GM12801 (cell line): ENCODE measurements around the gene ZEB1.

ENCODE experiments used
- CTCF ChIP-seq: IDR thresholded peaks from one replicate; pipeline ENCODE4 v1.5.1; 2011; ENCODE audit warnings: control low read depth; ENCODE audit not compliant: insufficient read length; ENCODE audit errors: extremely low read depth

Gene ZEB1

GRCh38 chr10:31381171-31381570, 62.2 kb downstream of the ZEB1 start:
- no peak for TF ChIP-seq CTCF

- TF ChIP-seq CTCF = no peak
Measured at GRCh38 chr10:31381766-31382316, 62.8 kb downstream of the ZEB1 start.

DNA sequence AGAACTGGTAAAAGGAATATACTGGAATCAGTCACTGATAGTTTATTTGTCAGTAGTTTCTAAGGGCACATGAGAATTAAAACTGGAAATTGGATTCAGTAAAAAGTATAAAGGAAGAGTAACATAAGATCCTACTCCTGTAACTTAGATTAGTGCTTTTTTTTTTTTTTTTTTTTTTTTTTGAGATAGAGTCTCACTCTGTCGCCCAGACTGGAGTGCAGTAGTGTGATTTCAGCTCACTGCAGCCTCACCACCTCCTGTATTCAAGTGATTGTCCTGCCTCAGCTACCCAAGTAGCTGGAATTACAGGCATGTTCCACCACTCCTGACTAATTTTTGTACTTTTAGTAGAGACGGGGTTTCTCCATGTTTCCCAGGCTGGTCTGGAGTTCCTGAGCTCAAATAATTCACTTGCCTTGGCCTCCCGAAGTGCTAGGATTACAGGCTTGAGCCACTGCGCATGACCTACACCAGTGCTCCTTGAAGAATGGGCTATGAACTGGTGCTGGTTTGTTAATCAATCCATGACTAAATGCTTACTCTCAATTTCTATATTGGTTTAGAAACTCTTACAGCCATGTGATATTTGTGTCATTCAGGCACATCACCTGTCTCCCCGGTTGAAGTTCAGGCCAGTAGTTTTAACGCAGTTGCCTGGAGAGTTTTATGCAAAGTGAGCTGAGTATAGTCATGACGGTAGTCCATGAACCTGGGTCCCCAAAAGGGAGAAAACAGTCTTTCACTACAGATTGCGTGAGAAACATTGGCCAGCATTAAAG, 65.0 kb downstream of the ZEB1 start:
- TF ChIP-seq CTCF = no peak

GRCh38 chr10:31384589-31384949, 65.6 kb downstream of the ZEB1 start:
- TF ChIP-seq CTCF = no peak

GRCh38 chr10:31390804-31391203, 71.8 kb downstream of the ZEB1 start:
- no peak for TF ChIP-seq CTCF

DNA sequence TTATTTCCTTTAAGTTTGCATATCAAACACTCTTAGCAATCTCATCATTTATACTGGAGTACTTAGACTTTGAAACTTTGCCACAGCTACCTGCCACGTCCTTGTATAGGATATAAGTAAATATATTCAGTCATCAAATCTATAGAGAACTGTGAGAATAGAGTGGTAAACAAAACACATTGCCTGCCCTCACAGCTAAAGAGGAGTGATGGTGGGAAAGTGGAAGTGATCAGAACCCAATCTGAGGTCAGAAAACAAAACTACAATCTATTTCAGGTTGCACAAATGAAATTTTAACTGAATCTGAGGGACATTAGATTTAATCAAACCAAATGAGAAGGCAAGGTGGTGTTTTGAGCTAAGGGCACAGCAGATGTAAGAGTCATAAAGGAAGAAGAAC, 74.8 kb downstream of the ZEB1 start:
- no peak for TF ChIP-seq CTCF

GRCh38 chr10:31395695-31396094, 76.7 kb downstream of the ZEB1 start:
- no peak for TF ChIP-seq CTCF

DNA sequence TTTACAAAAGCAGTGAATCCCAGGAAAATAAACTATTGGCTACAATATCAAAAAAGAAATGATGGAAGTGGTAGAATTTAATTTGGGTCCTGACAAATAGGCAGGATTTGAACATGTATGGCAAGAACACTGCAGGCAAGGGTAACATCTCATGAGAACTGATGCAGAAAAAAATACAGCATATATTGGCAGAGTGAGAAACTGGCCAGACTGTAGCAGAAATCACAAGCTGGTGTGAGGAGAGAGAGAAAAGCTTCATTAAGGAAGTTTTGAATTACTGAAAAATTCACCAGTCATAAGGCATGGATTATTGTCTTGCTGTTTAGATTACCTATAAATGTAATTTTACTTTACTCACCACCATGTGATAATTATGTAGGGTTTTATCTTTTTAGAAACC, 77.4 kb downstream of the ZEB1 start:
- TF ChIP-seq CTCF = no peak
